SK-N-SH (cell line): Measurements from ENCODE around the gene GLYR1.

ENCODE experiments used
- EP300 ChIP-seq, 2 experiments: IDR thresholded peaks; 2 replicates each; pipeline versions ENCODE4 v1.4.0 to v1.6.1; 2012; ENCODE audit warnings: borderline replicate concordance in 1 of 2, low read depth in 1 of 2, low read length in 1 of 2
- EZH2phosphoT487 ChIP-seq: fragments of 200-600 bp; sonication (generic); IDR thresholded peaks from 2 replicates; pipeline ENCODE4 v1.6.1; 2017; ENCODE audit warnings: low read depth, mixed run types, mild to moderate bottlenecking, antibody characterized with exemption, moderate library complexity, borderline replicate concordance
- FOSL2 ChIP-seq: IDR thresholded peaks from 2 replicates; pipeline ENCODE4 v1.4.0; 2012; ENCODE audit warnings: low read depth, mild to moderate bottlenecking, moderate library complexity, borderline replicate concordance
- FOXM1 ChIP-seq: IDR thresholded peaks from 2 replicates; pipeline ENCODE4 v1.4.0; 2012; ENCODE audit warnings: low read depth, mild to moderate bottlenecking
- JUND ChIP-seq: IDR thresholded peaks from 2 replicates; pipeline ENCODE4 v1.4.0; 2012
- MXI1 ChIP-seq: IDR thresholded peaks from 2 replicates; pipeline ENCODE4 v1.6.1; 2012; ENCODE audit warnings: mild to moderate bottlenecking, low read depth, low read length, improper control_type of control experiment
- RFX5 ChIP-seq: IDR thresholded peaks from 2 replicates; pipeline ENCODE4 v1.6.1; 2012; ENCODE audit warnings: mild to moderate bottlenecking, improper control_type of control experiment, low read length
- YY1 ChIP-seq: IDR thresholded peaks from 2 replicates; pipeline ENCODE4 v1.4.0; 2012; ENCODE audit warnings: low read depth, mild to moderate bottlenecking
- TF ChIP-seq, protein P1 (sequence below): IDR thresholded peaks from 2 replicates; pipeline ENCODE4 v1.4.0; 2012; ENCODE audit warnings: low read depth, borderline replicate concordance
- TF ChIP-seq, protein P2 (sequence below): fragments of 200-600 bp; sonication (generic); IDR thresholded peaks from 2 replicates; pipeline ENCODE4 v1.6.1; 2017; ENCODE audit warnings: antibody characterized with exemption, mild to moderate bottlenecking, moderate library complexity
- TF ChIP-seq, protein P3 (sequence below): IDR thresholded peaks from 2 replicates; pipeline ENCODE4 v1.4.0; 2012; ENCODE audit warnings: low read depth
- TF ChIP-seq, protein P4 (sequence below): fragments of 150-350 bp; IDR thresholded peaks from 2 replicates; pipeline ENCODE4 v1.6.1; 2017; ENCODE audit warnings: antibody characterized with exemption, low read length, low read depth, borderline replicate concordance
- TF ChIP-seq, protein P5 (sequence below): fragments of 150-350 bp; IDR thresholded peaks from 2 replicates; pipeline ENCODE4 v1.6.1; 2016; ENCODE audit warnings: mild to moderate bottlenecking, low read depth, low read length

DNA sequence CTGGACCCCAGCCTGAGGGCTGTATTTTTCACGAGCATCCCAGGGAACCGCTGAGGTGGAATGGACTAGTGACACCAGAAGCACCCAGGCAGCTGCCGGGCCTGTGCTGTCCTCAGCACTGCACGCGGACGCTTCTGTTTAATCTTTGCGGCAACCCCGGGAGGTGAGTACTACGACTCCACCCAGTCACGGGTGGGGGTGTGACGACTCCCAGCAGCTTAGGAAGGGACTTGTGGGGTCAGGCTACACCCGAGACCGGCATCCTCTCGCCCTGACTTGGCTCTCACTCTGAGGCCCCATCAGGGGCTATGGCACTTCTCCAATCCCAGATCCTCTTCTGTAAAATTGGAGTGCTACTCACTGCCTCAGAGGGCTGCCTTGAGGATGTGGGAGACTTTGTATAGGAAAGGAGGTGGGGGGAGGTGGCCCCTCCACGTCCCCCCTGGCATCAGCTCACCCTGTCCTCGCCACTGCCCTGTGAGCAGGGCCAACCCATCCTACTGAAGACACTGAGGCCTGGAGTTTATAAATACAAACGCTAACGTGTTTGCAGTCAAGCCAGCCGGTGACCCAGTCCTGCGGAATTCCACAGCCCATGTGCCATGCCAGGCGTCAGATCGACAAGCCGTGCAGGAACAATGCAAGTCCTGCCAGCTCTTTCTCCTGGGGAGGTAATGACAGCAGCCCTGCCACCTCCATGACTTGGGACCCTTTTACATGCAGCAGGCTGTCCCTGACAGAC lies 45.4 kb upstream of the GLYR1 start:
- TF ChIP-seq EP300 (IDR thresholded peaks at IDR 0.05; ENCODE audit: borderline replicate concordance in 1 of 2, low read depth in 1 of 2, low read length in 1 of 2) (no peak), YY1 (no peak), EZH2phosphoT487 (no peak), FOSL2 (no peak), MXI1 (no peak), JUND (no peak), FOXM1 (no peak), RFX5 (no peak)
- TF ChIP-seq, protein P1, sequence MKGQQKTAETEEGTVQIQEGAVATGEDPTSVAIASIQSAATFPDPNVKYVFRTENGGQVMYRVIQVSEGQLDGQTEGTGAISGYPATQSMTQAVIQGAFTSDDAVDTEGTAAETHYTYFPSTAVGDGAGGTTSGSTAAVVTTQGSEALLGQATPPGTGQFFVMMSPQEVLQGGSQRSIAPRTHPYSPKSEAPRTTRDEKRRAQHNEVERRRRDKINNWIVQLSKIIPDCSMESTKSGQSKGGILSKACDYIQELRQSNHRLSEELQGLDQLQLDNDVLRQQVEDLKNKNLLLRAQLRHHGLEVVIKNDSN, result no peak
- TF ChIP-seq, protein P2, sequence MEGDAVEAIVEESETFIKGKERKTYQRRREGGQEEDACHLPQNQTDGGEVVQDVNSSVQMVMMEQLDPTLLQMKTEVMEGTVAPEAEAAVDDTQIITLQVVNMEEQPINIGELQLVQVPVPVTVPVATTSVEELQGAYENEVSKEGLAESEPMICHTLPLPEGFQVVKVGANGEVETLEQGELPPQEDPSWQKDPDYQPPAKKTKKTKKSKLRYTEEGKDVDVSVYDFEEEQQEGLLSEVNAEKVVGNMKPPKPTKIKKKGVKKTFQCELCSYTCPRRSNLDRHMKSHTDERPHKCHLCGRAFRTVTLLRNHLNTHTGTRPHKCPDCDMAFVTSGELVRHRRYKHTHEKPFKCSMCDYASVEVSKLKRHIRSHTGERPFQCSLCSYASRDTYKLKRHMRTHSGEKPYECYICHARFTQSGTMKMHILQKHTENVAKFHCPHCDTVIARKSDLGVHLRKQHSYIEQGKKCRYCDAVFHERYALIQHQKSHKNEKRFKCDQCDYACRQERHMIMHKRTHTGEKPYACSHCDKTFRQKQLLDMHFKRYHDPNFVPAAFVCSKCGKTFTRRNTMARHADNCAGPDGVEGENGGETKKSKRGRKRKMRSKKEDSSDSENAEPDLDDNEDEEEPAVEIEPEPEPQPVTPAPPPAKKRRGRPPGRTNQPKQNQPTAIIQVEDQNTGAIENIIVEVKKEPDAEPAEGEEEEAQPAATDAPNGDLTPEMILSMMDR, result no peak
- TF ChIP-seq, protein P3, sequence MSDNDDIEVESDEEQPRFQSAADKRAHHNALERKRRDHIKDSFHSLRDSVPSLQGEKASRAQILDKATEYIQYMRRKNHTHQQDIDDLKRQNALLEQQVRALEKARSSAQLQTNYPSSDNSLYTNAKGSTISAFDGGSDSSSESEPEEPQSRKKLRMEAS, result no peak
- TF ChIP-seq, protein P4, sequence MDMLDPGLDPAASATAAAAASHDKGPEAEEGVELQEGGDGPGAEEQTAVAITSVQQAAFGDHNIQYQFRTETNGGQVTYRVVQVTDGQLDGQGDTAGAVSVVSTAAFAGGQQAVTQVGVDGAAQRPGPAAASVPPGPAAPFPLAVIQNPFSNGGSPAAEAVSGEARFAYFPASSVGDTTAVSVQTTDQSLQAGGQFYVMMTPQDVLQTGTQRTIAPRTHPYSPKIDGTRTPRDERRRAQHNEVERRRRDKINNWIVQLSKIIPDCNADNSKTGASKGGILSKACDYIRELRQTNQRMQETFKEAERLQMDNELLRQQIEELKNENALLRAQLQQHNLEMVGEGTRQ, result no peak
- TF ChIP-seq, protein P5, sequence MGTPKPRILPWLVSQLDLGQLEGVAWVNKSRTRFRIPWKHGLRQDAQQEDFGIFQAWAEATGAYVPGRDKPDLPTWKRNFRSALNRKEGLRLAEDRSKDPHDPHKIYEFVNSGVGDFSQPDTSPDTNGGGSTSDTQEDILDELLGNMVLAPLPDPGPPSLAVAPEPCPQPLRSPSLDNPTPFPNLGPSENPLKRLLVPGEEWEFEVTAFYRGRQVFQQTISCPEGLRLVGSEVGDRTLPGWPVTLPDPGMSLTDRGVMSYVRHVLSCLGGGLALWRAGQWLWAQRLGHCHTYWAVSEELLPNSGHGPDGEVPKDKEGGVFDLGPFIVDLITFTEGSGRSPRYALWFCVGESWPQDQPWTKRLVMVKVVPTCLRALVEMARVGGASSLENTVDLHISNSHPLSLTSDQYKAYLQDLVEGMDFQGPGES, result no peak
